ENCODE measurements around the gene NUP42.
"Not testable (repeated sequence)": the region's sequence is repeated elsewhere in the genome, so short reads cannot be mapped to it uniquely, and the experiment has no call there.

The NUP42 gene

GRCh38 chr7:23220690-23221305, 39.0 kb downstream of the NUP42 start:
- H3K4me3 ChIP-seq (ENCODE audit: low read depth, low read length): no peak overlapping the region
- TF ChIP-seq CTCF (IDR thresholded peaks at IDR 0.05; ENCODE audit: low read depth, low read length): no peak

GRCh38 chr7:23222439-23223030, 40.7 kb downstream of the NUP42 start:
- no peak overlapping the region for H3K4me3 ChIP-seq (ENCODE audit: low read depth, low read length)
- TF ChIP-seq CTCF (IDR thresholded peaks at IDR 0.05; ENCODE audit: low read depth, low read length): no peak

- not testable (repeated sequence) for H3K4me3 ChIP-seq (ENCODE audit: low read depth, low read length)
These were observed 42.5 kb downstream of the NUP42 start for GRCh38 chr7:23224364-23224763.

- TF ChIP-seq CTCF (IDR thresholded peaks at IDR 0.05; ENCODE audit: low read depth, low read length): no peak
- no peak overlapping the region for H3K4me3 ChIP-seq (ENCODE audit: low read depth, low read length)
These were observed 45.1 kb downstream of the NUP42 start for GRCh38 chr7:23226844-23227450.

- no peak for TF ChIP-seq CTCF (IDR thresholded peaks at IDR 0.05; ENCODE audit: low read depth, low read length)
These were observed 46.6 kb downstream of the NUP42 start for GRCh38 chr7:23228412-23228811.

GRCh38 chr7:23230641-23231101, 48.8 kb downstream of the NUP42 start:
- no peak for TF ChIP-seq CTCF (IDR thresholded peaks at IDR 0.05; ENCODE audit: low read depth, low read length)
- H3K4me3 ChIP-seq (ENCODE audit: low read depth, low read length): no peak overlapping the region

More at GRCh38 chr7:23228412-23228811, 46.6 kb downstream of the NUP42 start:
- no peak overlapping the region for H3K4me3 ChIP-seq (ENCODE audit: low read depth, low read length)

- TF ChIP-seq CTCF (IDR thresholded peaks at IDR 0.05; ENCODE audit: low read depth, low read length): no peak
- no peak overlapping the region for H3K4me3 ChIP-seq (ENCODE audit: low read depth, low read length)
These were observed 51.1 kb downstream of the NUP42 start for GRCh38 chr7:23232966-23233365.

Data from WI38 (cell line).